Motor neuron (in vitro differentiated cells): Measurements from ENCODE around the gene GABRB1. TPM values are rescaled to one million over a fixed set of nuclear protein-coding genes. Genes with fewer than 3 reads are reported as not detected.

ENCODE experiments used
- ATAC-seq, 8 experiments: fragments of 200-7000 bp; cut with Tn5 transposase; replicated peaks in 6 of 8; 2 replicates each; pipeline ENCODE4 v1.8.0; 2021; ENCODE audit warnings: mild to moderate bottlenecking in 8 of 8, moderate library complexity in 8 of 8
- H3K27ac ChIP-seq, 2 donors: fragments of 250-450 bp; sonication (Bioruptor Pico); 2 replicates each; pipeline ENCODE4 v1.9.0; 2021; ENCODE audit warnings: antibody characterized with exemption in 2 of 2, mild to moderate bottlenecking in 2 of 2, moderate library complexity in 1 of 2
- H3K4me1 ChIP-seq, 2 donors: fragments of 250-450 bp; sonication (Bioruptor Pico); replicated peaks in 1 of 2; 2 replicates each; pipeline ENCODE4 v1.6.1; 2021; ENCODE audit warnings: antibody characterized with exemption in 2 of 2, mild to moderate bottlenecking in 2 of 2, moderate library complexity in 1 of 2
- H3K4me3 ChIP-seq, 5 donors: fragments of 250-450 bp; sonication (Bioruptor Pico); 2 replicates each; pipeline ENCODE4 v1.9.0; 2021; ENCODE audit warnings: antibody characterized with exemption in 5 of 5, mild to moderate bottlenecking in 5 of 5, moderate library complexity in 4 of 5
- WGBS, 10 experiments: fragments of 450-650 bp; shearing (Covaris generic); methylation state at CpG; one replicate each; pipeline ENCODE4 v1.0.0; 2022; 5-methylcytosine and 5-hydroxymethylcytosine counted together
- in situ Hi-C, 9 experiments: fragments of 400-800 bp; cut with MboI; loops; one replicate each; pipeline ENCODE4 v1.15.0; 2021; ENCODE audit warnings: low sequenced_read_pairs in 9 of 9, low pct_unique_long_range_greater_than_20kb in 2 of 9; ENCODE audit not compliant: unreplicated experiment in 9 of 9
- total RNA-seq, 8 experiments: library from RNA; unstranded; fragments of 300-600 nt; gene quantifications; 2 replicates each; pipeline versions ENCODE4 v1.2.3 to v1.2.4, GENCODE V29; 2022

Gene GABRB1
- total RNA-seq: 1 to 10 TPM in 4 of 8 experiments, under 1 TPM in 3, not detected in 1; 0.17 to 7.3 (median 1.7) TPM

- H3K4me3 ChIP-seq: peak within 1 kb of the TSS; percentile 46 to 66 (median 52)
- H3K4me1 ChIP-seq: no peaks in the 10 kb centered on the region
- no peak within 1 kb of the TSS for H3K27ac ChIP-seq
- ATAC-seq: peak in 7 of 8 experiments; percentile 18 to 46 (median 27)
- in situ Hi-C loops: no loop called here
- WGBS, 10 experiments: 0 to 47% (median 4%) methylated on average over 2 to 15 of the region's 20 CpGs
These were observed at the start of gene GABRB1 for GRCh38 chr4:47031011-47031678. Gene GABRB1, plus strand, starts transcription at chr4:47031567.

- ATAC-seq: no peak
- in situ Hi-C loops: no loop called here
- no peaks in the 10 kb centered on the region for H3K4me1 ChIP-seq
- no peak overlapping the region for H3K4me3 ChIP-seq
- WGBS, 10 experiments: 0 to 86% (median 58%) methylated on average over 1 of the region's 1 CpG; no CpG with 5 or more reads in 1 of the 10 experiments
- H3K27ac ChIP-seq: no peak overlapping the region
These were observed 46.6 kb upstream of the GABRB1 start for GRCh38 chr4:46984781-46985180.

- ATAC-seq: no peak
- 0 to 76% (median 20%) methylated on average over 1 to 3 of the region's 3 CpGs; no CpG with 5 or more reads in 1 of the 10 experiments for WGBS, 10 experiments
- no peaks in the 10 kb centered on the region for H3K4me1 ChIP-seq
- in situ Hi-C loops: no loop called here
- no peak overlapping the region for H3K27ac ChIP-seq
- H3K4me3 ChIP-seq: no peak overlapping the region
These were observed 44.3 kb upstream of the GABRB1 start for GRCh38 chr4:46986922-46987638.

- H3K27ac ChIP-seq: no peak overlapping the region
These were observed 39.0 kb upstream of the GABRB1 start for GRCh38 chr4:46992338-46992737.

GRCh38 chr4:46993075-46994006, 38.0 kb upstream of the GABRB1 start, which contains the start of gene GABRA4:
Gene GABRA4, minus strand, starts transcription at chr4:46993581. Its CDS starts 157 bp downstream, at chr4:46993424.
- ATAC-seq: peak in 6 of 8 experiments; percentile 64 to 91 (median 80)
- peak within 1 kb of the TSS; percentile 30 to 44 (median 35) for H3K4me3 ChIP-seq
- 0 to 7% (median 0%) methylated on average over 1 to 20 of the region's 67 CpGs; no CpG with 5 or more reads in 2 of the 10 experiments for WGBS, 10 experiments
- H3K4me1 ChIP-seq: peaks cover 5 to 8% of the 10 kb centered on the region in 2 donors
- H3K27ac ChIP-seq: no peak within 1 kb of the TSS
- in situ Hi-C loops: no loop called here

More at GRCh38 chr4:46992338-46992737, 39.0 kb upstream of the GABRB1 start:
- in situ Hi-C loops: no loop called here
- WGBS, 10 experiments: 0 to 42% (median 20%) methylated on average over 1 to 6 of the region's 9 CpGs; no CpG with 5 or more reads in 3 of the 10 experiments
- ATAC-seq: no peak
- Histone ChIP-seq H3K4me3 (no peak overlapping the region), H3K4me1 (peaks cover 5 to 8% of the 10 kb centered on the region in 2 donors)

GRCh38 chr4:46994007-46994405, 37.4 kb upstream of the GABRB1 start:
- Histone ChIP-seq H3K27ac (no peak overlapping the region), H3K4me3 (peak overlapping the region; percentile 30 to 44 (median 35)), H3K4me1 (peaks cover 5 to 8% of the 10 kb centered on the region in 2 donors)
- WGBS, 10 experiments: 0 to 24% (median 6%) methylated on average over 1 to 7 of the region's 14 CpGs; no CpG with 5 or more reads in 3 of the 10 experiments
- peak in 2 of 8 experiments; percentile 13 to 15 for ATAC-seq
- in situ Hi-C loops: no loop called here

- in situ Hi-C loops: no loop called here
- H3K27ac ChIP-seq: no peak overlapping the region
- no peaks in the 10 kb centered on the region for H3K4me1 ChIP-seq
- ATAC-seq: peak in 3 of 8 experiments; percentile 74 to 94 (median 87)
- no peak overlapping the region for H3K4me3 ChIP-seq
These were observed 31.8 kb upstream of the GABRB1 start for GRCh38 chr4:46999566-46999965.

- WGBS, 10 experiments: 0 to 100% (median 53%) methylated on average over 1 of the region's 1 CpG; no CpG with 5 or more reads in 6 of the 10 experiments
- no peak overlapping the region for H3K27ac ChIP-seq
- no peaks in the 10 kb centered on the region for H3K4me1 ChIP-seq
- ATAC-seq: no peak
- no peak overlapping the region for H3K4me3 ChIP-seq
- in situ Hi-C loops: no loop called here
These were observed 31.0 kb upstream of the GABRB1 start for GRCh38 chr4:47000406-47000805.

GRCh38 chr4:47002580-47002979, 28.8 kb upstream of the GABRB1 start:
- Histone ChIP-seq H3K27ac (no peak overlapping the region), H3K4me3 (no peak overlapping the region), H3K4me1 (no peaks in the 10 kb centered on the region)
- WGBS, 10 experiments: 14 to 100% (median 67%) methylated on average over 1 of the region's 1 CpG; no CpG with 5 or more reads in 1 of the 10 experiments
- peak in 3 of 8 experiments; percentile 60 to 84 (median 67) for ATAC-seq
- in situ Hi-C loops: no loop called here

- Histone ChIP-seq H3K4me3 (no peak overlapping the region), H3K4me1 (no peaks in the 10 kb centered on the region), H3K27ac (no peak overlapping the region)
- no peak for ATAC-seq
- in situ Hi-C loops: no loop called here
These were observed 20.9 kb upstream of the GABRB1 start for GRCh38 chr4:47010347-47010911.

GRCh38 chr4:47010912-47011446, 20.4 kb upstream of the GABRB1 start:
- 0 to 67% (median 56%) methylated on average over 1 to 2 of the region's 2 CpGs; no CpG with 5 or more reads in 3 of the 10 experiments for WGBS, 10 experiments
- Histone ChIP-seq H3K4me1 (no peaks in the 10 kb centered on the region), H3K27ac (no peak overlapping the region), H3K4me3 (no peak overlapping the region)
- in situ Hi-C loops: no loop called here
- ATAC-seq: no peak

GRCh38 chr4:47012676-47013075, 18.7 kb upstream of the GABRB1 start:
- H3K4me3 ChIP-seq: no peak overlapping the region
- H3K27ac ChIP-seq: no peak overlapping the region
- in situ Hi-C loops: no loop called here
- no peak for ATAC-seq
- H3K4me1 ChIP-seq: no peaks in the 10 kb centered on the region
